Sigmoid colon (tissue), 4 donors: Measurements from ENCODE around the gene PHACTR3.

Source experiments
- POLR2A ChIP-seq, 2 donors: fragments of 450-650 bp; IDR thresholded peaks; one replicate each; pipeline ENCODE4 v1.6.1; 2016; ENCODE audit warnings: antibody characterized with exemption in 2 of 2, mild to moderate bottlenecking in 2 of 2, moderate library complexity in 2 of 2
- POLR2AphosphoS5 ChIP-seq, 4 donors: sonication (generic); formaldehyde crosslinking; IDR thresholded peaks; one replicate each; pipeline ENCODE4 v1.6.1; 2017; ENCODE audit warnings: antibody characterized with exemption in 4 of 4
- TF ChIP-seq, protein P1 (sequence below), 4 experiments: fragments of 450-650 bp in 3 of 4; fragments of 200-600 bp in 1 of 4; IDR thresholded peaks; one replicate each; pipeline ENCODE4 v1.5.1; 2016 to 2019; ENCODE audit warnings: antibody characterized with exemption in 4 of 4, mild to moderate bottlenecking in 3 of 4, moderate library complexity in 2 of 4

DNA sequence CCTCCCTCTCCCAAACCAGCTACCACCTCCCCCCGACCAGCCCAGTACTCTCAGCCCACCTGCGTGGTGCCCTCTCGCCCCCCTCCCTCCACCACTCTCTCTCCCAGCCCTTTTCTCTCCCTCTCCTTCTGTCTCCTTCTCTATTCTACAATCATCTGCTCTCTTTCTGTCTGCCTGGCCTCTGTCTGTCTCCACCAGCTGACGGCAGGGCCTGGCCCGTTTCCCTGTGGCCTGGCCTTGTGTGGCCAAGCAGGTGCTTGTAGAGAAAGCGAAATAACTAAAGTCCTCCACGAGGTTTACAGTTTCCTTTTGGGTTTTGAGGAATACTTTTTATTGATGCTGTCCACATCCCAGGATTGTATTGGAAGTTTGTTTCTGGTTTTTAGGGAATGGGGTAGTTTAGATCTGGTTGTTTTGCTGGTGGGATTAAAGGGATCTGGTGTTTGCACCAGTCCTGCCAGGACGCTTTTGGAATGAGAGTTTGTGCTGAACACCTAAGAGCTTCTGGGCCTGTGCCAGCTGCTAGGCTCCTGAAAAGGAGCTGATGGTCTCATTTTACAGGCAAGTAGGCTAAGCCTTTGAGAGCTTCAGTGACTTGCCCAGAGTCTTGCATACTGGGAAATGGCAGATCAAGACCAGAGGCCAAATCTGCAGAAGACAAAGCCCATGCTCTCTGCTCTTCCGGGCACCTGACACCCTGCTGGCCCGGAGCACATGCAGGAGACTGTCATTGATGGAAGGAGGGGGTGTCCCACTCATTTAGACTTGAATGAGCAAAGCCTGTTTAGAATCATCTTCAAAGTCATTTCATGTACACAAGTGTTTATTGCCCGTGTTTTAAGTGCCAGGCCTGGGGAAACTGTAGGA lies 167.4 kb downstream of the PHACTR3 start:
- TF ChIP-seq, protein P1, sequence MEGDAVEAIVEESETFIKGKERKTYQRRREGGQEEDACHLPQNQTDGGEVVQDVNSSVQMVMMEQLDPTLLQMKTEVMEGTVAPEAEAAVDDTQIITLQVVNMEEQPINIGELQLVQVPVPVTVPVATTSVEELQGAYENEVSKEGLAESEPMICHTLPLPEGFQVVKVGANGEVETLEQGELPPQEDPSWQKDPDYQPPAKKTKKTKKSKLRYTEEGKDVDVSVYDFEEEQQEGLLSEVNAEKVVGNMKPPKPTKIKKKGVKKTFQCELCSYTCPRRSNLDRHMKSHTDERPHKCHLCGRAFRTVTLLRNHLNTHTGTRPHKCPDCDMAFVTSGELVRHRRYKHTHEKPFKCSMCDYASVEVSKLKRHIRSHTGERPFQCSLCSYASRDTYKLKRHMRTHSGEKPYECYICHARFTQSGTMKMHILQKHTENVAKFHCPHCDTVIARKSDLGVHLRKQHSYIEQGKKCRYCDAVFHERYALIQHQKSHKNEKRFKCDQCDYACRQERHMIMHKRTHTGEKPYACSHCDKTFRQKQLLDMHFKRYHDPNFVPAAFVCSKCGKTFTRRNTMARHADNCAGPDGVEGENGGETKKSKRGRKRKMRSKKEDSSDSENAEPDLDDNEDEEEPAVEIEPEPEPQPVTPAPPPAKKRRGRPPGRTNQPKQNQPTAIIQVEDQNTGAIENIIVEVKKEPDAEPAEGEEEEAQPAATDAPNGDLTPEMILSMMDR (IDR thresholded peaks at IDR 0.05) = no peak
- TF ChIP-seq POLR2AphosphoS5 (IDR thresholded peaks at IDR 0.05) (no peak), POLR2A (IDR thresholded peaks at IDR 0.05) (no peak)
